HG02870 (cell line): Measurements from ENCODE around the gene DMRTA2.
"Not testable (repeated sequence)": the region's sequence is repeated elsewhere in the genome, so short reads cannot be mapped to it uniquely, and the experiment has no call there.

Source experiments
- ATAC-seq: cut with Tn5 transposase; IDR thresholded peaks from one replicate; pipeline ENCODE4 v1.9.1; 2021; ENCODE audit warnings: mild to moderate bottlenecking, moderate library complexity; ENCODE audit not compliant: unreplicated experiment

Gene DMRTA2

DNA sequence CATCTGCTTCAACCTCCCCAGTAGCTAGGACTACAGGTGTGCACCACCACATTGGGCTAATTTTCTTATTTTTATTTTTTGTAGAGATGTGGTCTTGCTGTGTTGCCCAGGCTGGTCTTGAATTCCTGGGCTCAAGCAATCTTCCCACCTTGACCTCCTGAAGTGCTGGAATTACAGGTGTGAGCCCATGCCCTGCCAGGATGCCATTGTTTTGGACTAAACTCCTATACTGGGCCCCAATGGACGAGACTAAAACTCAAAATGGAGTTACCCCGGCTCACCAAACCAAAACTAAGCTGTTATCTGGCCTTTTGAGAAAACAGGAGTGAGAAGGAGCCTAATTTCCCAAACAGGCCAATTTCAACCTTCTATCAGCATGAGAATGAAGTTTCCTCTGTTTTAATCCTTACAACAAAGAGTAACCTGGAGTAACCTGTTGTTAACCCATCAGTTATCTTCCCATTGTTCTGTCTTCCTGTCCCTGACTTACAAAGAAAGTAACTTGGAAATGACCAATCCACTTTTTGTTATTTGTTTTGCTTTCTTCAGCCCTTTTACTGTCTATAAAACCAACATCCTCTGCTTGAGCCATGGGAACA is 29.6 kb downstream of the DMRTA2 start:
- no peak for ATAC-seq

GRCh38 chr1:50381551-50381950 is 41.7 kb downstream of the DMRTA2 start:
- not testable (repeated sequence) for ATAC-seq

DNA sequence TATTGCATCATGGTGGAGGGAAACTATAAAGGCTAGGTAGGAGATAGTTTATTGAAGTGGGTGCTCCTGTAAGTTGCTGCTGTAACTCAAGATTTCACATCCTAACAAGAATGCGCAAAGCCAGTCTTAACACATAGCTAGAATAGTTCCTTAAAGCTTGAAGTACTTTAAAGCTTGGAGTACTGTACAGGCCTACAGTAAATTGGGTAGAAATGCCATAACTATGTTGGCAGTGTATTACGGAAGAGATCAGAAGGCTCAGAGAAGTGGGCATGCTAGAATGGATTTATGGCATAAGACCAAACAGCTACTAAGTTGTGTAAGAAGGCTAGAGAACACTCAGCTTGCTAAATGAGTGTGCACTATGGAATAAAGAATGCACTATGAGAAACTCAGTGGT is 44.5 kb downstream of the DMRTA2 start:
- no peak for ATAC-seq

GRCh38 chr1:50373532-50373931 is 49.7 kb downstream of the DMRTA2 start:
- no peak for ATAC-seq

DNA sequence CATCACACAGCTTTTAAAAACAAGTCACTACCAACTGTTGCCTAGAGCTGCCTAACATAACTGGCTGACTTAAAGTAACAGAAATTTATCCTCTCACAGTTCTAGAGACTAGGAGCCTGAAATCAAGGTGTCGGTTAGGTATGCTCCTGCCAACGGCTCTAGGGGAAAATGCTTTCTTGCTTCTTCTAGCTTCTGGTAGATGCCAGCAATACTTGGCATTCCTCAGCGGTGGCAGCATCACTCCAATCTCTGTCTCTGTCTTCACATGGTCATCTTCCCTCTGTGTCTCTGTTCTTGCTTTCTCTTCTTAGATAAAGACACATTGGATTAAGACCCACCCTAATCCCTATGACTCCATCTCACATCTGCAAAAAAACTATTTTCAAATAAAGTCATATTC is 51.5 kb downstream of the DMRTA2 start:
- no peak for ATAC-seq

DNA sequence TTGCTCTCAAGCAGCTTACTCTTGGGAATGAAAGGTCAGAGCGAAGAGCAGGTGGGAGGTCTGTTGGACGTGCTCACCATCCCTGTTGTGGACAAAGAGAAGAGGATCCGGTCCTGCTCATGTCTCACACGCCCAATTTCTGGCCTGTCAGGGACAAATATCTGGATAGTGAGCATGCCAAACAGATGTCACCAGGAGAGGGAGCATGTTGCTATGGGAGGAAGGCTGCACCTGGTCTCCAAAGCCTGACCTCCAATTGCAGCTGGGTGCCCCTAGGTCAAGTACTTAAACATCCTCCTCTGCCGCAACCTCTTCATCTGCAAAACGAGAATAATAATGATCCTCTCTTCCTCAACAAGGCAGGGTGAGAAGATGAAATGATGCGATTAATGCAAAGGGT is 53.4 kb downstream of the DMRTA2 start:
- no peak for ATAC-seq

DNA sequence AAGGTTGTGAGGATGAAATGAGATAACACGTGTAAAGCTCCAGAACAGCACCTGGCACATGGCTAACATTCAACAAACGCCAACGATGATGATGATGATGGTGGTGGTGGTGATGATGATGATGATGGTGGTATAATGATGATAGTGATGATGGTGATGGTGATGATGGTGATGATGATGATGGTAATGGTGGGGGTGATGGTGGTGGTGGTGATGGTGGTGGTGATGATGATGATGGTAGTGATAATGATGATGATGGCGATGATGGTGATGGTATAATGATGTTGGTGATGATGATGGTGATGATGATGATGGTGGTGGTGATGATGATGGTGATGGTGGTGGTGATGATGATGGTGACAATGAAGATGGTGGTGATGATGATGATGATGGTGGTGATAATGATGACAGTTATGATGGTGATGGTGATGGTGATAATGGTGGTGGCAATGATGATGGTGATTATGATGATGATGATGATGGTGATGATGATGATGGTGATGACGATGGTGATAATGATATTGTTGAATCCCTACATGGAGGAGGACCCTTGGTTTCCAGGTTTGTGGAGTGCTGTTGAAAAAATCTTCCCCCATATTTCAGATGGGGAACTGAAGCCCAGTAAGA is 54.1 kb downstream of the DMRTA2 start:
- no peak for ATAC-seq

GRCh38 chr1:50368179-50369007 is 54.9 kb downstream of the DMRTA2 start:
- no peak for ATAC-seq
